NCI-H748 (cell line): Measurements from ENCODE around the gene ST8SIA6.
A peak's percentile ranks its signal among the peaks of the same experiment; 100 is the strongest.
"Not testable (repeated sequence)": the region's sequence is repeated elsewhere in the genome, so short reads cannot be mapped to it uniquely, and the experiment has no call there.

Experiments used
- DNase-seq: peaks from one replicate; lab custom pipeline; 2025; ENCODE audit not compliant: unreplicated experiment; lab: John Stamatoyannopoulos, UW

The ST8SIA6 gene

DNA sequence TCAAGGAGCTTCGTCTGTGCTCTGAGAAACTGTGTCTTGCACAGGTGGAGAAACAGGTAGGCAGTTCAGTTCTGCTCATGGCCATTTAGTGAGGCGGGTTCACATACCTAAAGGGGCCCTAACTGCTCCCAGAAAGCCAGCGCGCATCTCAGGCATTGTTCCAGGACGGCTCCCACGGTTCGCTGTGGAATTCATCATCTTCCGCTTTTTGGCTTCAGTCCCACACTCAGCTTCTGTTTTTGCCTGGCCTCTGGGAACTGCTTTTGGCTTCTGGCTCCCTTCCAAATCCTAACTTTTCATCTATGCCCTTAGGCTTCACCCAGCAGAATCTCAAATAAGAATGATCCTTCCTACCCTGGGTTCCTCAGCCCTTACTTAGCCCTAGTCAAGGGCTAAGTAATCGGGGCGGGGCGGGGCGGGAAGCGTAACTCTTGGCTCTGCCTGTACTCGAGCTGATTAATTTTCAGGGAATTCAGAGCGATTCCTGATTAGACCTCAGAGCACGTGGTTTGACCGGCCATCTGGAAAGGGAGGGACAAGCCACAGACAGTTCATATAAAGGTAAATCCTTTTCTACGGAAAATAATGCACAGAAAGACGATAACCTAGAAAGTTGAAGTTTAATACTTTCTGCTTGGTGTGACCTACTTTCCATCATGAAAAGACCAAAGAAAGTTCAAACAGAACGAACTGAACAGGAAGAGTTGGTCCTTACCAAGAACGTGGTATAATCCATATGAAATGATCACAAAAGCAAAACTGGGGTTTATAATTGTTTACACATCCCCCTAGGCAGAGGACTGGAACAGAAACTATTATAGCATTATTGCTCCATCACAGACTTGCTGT is 105.7 kb downstream of the ST8SIA6 start:
- DNase-seq, result peak; percentile 56

DNA sequence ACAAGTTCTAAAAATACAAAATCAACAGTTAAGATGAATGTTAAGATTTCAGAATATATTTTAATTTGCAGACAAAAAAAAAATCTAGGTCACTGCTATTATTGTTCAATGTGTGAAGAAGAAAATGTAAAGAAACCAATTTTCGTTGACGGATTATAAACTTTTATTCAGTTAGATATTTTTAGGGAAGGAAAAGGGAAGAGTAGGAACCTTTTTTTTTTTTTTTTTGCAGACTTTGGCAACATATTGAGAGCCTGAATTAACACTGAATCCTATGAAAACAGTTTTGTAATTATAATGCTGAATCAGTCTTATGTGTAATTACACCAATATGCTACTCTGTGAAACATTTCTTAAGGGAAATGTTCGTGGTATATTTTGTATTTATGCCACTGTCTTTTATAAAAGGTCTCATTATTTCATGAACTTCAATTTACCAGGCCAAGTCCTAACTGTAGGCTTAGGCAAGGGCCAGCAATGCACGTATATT is 106.3 kb downstream of the ST8SIA6 start:
- no peak for DNase-seq

DNA sequence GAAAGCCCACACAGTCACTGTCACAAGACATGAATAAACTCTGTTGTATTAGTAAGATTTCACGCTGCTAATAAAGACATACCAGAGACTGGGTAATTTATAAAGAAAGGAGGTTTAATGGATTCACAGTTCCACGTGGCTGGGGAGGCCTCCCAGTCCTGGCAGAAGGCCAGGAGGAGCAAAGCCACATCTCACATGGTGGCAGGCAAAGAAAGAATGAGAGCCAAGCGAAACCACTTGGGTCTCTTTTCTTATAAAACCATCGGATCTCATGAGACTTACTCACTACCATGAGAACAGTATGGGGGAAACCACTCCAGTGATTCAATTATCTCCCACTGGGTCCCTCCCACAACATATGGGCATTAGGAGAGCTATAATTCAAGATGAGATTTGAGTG is 110.2 kb downstream of the ST8SIA6 start:
- DNase-seq, result no peak

DNA sequence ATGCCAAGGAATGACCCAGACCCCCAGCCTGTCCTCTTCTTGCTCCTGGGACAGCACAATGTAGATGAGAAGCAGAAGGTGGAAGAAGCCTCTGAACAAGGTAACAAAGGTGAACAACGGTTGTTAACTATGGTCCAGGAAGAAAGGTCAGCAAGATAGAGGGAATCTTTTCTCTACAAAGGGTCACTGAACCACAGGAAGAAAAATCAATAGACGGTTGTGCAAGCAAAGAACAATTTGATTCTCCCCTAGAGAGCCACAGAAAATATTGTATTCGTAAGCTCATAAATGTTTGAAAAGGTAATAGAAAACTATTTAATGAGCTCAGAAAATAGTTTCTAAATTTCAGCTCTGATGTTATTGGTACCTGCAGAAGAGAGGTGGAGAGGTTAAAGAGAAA is 111.3 kb downstream of the ST8SIA6 start:
- DNase-seq, result no peak

DNA sequence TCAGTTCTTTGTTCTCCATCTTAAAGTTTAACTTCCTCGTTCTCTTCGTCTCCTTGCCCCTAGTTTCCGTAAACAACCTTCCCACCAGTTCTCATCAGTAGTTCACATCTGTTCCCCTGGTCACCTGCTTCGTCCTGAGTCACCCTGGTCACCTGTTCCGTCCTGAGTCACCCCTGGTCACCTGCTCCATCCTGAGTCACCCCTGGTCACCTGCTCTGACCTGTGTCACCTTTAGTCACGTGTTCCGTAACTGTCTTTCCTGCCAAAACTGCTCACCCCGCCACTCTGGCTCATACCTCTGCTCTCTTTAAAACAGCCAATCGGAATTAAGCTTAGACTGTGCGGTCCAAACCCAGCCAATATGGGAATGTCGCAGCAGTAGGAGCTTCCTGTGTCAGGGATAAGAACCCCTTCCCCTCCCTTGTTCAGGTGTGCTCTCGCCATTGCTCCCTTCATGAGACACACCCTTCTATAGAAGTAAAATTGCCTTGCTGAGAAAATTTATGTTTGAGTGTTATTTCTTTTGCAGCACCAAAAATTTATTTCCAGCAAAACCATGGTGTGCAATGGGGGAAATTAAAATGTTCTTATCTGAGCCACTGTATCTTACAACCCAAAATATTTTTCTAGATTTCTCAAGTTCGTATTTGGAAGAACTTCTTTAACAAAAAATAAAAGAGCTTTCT is 114.1 kb downstream of the ST8SIA6 start:
- DNase-seq, result no peak

DNA sequence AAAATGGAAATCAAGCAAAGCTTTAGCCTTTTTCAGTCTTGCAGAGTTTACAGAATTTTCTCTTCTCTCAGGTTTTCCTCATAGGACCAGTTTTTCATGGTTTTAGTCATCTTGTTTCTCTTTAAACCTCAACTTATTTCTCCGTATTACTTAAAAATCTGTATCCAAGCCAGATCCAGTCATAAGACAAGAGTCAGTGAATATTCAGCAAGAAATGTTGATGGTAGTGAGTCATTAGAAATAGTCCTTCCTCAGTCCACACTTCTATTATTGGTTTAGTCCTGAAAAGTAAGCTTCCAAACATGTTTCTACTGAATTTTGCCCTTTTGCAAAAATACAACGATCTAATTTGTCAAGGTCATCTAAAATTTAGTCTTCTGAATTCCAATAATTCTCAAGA is 119.3 kb downstream of the ST8SIA6 start:
- no peak for DNase-seq

DNA sequence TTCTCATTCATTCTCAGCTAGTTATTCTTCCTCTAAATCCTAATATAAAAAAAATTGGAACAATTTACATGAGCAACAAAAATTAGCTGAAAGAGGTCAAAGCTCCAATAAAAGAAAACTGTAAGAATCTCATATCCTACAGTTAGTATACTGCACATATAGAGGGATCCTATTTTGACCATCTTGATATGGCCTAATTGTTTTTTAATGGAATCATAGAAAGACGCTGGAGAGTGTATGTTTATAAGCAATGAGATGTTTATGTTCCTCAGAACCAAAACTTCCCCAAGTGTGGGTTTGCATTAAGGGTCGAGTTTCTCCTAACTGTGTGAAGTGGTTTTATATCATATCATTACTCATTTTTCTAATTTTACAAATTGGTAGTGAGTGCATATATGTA is 123.9 kb downstream of the ST8SIA6 start:
- DNase-seq, result no peak

DNA sequence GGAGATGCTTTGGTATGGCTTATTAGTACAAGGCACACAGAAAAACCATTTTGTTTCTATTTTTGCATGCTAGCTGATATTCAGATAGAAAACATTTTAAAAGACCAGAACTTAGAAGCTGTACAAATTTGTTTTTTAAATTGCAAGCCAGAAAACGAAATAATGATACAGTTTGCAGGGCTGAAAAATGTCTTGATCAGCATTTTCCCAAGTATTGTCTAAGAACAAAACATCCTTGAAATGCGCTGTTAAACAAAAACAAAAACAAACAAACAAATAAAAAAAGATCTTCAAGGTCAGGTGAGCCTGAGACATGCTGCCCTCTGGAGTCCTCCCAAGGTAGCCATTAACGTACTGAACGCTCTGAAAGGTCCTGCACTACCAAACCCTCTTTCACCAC is 128.0 kb downstream of the ST8SIA6 start:
- DNase-seq, result no peak

DNA sequence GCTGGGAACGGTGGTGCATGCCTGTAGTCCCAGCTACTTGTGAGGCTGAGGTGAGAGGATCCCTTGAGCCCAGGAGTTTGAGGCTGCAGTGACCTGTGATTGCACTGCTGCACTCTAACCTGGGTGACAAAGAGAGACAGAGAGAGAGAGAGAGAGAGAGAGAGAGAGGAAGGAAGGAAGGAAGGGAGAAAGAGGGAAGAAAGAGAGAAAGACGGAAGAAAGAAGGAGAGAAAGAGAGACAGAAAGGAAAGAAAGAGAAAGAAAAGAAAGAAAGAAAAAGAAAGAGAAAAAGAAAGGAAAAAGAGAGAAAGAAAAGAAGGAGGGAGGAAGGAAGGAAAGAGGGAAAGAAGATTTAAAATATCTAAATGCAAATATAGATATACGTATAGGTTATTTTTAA is 132.4 kb downstream of the ST8SIA6 start:
- not testable (repeated sequence) for DNase-seq

DNA sequence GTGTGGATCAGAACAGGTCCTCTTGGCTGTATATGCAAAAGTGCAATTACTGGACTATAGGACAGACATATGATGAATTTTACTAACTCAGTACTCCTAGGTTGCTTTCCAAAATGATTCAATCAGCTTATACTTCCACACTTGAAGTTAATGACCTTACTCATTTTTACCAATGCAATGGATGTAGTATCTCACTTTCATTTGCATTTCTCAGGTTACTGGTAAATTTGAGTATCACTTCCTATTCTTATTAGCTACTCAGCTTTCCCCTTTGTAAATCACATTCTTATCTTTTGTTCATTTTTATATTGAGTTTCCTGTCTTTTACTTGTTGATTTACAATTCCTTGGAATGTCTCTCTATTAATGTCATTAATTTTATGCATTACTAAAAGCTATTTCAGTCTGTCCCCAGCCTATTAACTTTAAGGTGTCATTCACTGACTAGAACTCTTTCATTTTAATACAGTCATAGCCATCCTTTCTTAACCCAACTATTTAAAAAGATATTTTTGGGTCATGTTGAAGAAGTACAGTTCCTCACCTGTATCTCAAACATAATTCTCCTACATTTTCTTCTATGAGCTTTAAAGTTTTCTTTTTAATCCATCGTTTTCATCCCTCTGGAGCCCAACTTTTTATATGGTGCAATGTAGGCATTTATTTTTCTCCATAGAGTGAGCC is 137.8 kb downstream of the ST8SIA6 start:
- no peak for DNase-seq

DNA sequence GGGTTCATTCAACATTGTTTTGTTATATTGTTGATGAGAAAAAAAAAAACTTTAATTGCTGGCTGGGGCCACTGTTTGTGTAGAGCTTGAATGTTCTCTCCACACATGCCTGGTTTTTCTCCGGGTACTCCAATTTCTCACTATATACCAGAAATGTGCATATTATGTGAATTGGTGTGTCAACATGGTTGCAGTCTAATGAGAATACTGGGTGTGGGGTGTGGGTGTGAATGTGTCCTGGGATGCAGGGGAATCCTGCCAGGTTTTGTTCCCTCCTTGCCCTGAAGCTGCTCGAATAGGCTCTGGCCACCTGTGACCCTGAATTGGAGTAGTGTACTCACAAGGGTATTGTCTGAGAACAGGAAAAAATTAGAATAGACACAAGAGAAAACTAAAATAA is 145.0 kb downstream of the ST8SIA6 start:
- DNase-seq, result no peak

DNA sequence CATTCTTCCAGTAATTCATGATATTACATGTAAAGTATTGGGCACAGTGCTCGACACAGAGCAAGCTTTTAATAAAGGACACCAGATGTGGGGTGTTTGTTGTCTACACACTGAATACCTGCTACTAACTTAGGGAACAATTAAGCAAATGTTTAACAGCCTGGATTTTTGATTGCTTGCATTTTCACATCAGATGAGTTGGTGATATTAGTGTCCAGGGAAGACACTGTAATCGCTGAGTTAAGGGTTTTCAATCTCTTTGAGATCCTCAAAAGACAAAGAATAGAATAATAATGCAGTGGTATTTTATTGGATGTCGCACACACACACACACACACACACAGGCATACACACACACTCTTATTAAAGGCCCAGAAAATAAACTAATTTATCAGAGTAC is 147.3 kb downstream of the ST8SIA6 start:
- DNase-seq, result no peak

DNA sequence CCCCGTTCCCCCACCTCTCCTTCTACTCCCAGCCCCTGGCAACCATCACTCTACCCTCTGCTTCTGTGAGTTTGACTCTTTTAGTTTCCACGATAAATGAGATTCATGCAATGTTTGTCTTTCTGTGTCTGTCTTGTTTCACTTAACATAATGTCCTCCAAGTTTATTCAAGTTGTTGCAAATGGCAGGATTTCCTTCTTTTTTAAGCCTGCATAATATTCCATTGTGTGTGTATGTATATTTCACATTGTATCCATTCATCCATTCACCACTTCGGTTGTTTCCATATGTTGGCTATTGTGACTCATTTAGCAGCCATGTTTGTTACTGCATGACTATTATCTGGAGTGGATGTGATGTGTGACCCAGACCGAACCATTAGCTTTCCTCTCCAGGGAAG is 162.0 kb downstream of the ST8SIA6 start:
- no peak for DNase-seq

DNA sequence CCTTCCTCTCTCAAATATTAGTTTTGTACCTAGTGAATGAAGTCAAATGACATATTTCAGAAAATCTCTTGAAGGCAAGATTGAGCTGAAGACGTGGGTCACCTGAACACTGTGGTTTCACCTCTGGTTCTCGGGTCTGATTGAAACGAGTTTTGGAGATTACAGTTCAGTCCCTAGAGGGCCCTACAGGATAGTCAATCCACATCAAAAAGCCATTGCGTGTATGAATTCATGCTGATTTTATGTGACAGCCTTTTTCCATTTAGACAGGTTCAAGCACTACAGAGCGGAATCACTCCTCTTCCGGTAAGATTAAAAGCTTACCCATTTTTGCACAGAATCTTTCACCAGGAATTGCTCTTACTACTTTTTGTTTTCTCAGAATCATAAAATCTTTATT is 164.2 kb downstream of the ST8SIA6 start:
- DNase-seq, result peak; percentile 63

DNA sequence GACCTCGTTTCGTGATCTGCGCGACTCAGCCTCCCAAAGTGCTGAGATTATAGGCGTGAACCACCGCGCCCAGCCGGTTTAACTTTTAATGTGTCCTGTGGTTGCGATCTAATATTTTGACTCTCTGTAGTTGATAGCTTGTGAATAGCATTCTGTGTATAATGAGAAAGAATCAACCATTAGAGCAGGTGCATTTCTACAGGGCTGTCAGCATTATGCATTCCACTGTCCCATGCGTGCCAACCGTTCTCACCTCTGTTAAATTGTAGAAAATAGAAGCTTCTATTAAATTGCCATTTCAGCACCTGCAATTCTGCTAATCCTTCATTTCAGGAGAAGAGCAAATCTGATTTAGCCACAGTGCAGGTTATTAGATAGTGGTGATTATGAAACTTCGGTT is 164.6 kb downstream of the ST8SIA6 start:
- DNase-seq, result no peak

DNA sequence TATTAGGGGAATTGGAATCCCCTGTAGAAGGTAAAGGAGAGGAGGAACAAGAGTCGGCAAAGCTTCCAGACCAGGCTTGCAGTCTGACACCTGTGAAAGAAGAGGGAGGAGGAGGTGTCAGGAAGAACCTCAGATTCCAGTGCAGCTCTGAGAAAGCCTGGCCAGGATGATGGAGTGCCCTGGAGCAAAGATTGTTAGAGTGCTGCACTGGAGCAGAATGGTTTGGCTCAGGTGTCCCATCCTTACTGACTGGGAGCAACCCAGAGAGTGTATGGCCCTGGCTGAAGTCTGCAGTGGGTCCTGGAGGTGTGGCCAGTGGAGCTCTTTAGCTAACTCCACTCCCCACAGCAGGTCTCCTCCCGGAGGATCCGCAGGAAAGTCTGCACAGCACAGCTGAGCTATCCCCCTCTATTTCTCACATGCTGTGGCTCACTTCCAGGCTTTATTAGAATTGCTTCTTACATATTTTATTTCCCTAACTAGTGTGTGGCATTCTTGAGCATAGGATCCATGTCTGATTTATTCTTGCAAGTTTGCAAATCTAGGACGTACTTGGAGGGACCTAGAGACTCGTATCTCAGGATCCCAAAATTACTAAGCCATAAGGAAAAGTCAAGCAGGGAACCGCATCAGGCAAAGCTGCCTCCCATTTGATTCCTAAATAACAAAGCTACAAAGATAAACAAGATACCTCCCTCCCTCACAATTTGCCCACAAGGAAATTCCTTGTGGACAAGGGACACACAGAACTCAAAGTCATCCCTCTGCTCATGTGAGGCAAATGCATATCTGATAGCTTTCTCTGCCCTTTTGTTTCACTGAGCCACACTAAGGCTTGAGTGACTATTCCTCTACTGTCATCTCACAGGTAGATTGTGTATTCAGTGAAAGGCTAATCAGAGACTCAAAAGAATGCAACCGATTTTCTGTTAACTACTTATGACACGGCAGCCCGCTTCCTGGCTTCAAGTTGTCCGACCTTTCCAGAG is 167.5 kb downstream of the ST8SIA6 start:
- no peak for DNase-seq

DNA sequence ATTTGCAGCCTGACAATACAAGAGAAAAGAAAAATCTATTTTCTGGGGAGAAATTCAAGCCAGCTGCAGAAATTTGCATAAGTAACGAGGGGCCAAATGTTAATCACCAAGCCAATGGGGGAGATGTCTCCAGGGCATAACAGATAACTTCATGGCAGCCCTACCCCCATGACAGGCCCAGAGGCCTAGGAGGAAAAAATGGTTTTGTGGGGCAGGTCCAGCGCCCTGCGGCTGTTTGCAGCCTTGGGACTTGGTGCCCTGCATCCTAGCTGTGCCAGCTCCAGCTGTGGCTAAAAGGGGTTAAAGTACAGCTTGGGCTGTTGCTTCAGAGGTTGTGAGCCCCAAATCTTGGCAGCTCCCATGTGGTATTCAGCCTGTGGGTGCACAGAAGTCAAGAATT is 172.1 kb downstream of the ST8SIA6 start:
- DNase-seq, result no peak

DNA sequence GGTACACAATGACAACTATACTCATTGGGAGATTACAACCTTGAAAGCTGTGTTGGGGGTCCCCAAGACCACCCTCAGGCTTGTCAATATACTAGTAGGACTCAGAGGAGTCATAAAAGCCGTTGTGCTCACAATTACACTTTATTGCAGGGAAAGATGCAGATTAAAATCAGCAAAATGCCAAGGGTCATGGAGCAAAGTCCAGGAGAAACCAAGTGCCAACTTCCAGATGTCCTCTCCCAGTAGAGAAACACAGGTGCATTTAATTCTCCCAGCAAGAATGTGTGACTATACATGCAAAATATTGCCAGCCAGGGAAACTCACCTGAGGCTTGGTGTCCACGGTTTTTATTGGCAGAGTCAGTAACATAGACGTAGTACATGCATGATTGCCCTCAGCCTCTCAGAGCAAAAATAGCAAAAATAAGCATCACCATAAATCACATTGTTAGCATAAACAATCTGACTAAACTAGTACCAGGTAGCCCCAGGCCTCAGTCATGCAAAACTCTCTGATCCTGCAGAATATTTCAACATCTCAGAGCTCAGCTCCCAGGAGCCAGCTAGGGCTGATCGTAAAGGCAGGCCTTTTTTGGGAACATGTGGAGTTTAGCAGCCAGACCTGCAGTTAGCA is 175.7 kb downstream of the ST8SIA6 start:
- DNase-seq, result no peak

DNA sequence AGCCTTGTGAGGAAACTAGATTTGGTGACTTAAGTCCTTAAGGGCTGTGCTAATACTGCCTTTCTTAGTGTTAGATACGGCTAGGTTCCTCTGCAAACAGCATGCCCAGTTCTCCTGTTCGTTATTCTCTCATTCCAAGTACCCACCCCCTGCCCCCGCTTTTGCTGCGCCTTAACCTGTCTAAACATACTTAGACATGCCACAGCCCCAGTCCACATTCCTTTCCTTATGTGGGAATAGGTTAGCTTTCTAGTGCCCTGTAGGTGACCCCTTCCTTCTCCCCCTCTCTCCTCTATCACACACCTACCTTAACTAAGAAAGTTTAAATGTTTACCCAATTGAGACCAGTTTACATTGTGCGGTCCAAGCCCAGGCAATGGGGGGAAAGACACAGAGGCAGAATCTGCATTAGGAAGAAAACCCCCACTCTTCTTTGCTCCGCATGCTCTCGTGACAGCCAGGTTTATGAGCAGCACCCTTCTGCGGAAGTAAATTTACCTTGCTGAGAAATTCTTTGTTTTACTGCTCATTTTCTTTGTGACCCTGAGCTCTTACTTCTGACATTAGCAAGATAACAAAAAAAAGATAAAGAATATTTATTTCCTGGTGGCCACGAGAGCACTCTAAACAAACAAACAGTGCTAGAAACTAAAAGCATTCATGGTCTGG is 177.5 kb downstream of the ST8SIA6 start:
- no peak for DNase-seq

DNA sequence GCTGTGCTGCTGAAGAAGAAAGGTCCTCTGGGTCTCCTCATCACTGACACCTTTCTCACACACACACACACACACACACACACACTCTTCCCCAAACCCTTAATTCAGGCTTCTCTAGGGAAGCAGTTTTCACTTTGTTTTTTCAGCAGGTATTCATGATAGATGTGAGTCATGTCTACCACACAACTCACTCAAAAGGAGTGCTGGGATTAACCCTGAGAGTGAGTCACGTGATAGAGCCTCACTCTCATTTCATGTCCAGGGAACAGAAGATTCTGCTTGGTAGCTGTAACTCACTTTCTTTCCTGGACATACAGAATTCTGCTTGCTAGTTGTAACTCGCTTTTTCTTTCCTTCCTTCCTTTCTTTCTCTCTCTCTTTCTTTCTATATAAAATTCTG is 181.0 kb downstream of the ST8SIA6 start:
- DNase-seq, result no peak
